Fibroblast of pulmonary artery (primary cell): Measurements from ENCODE around the gene DDX47.

Source experiments
- DNase-seq: peaks from one replicate; pipeline ENCODE4 v3.0.0-alpha.2; 2010; ENCODE audit warnings: low read depth
- H3K4me3 ChIP-seq: replicated peaks from 2 replicates; pipeline ENCODE4 v1.5.1; 2011; ENCODE audit warnings: low read depth, mild to moderate bottlenecking, control low read depth, low read length, moderate library complexity
- CTCF ChIP-seq: IDR thresholded peaks from 2 replicates; pipeline ENCODE4 v1.5.1; 2011; ENCODE audit warnings: mild to moderate bottlenecking, control low read depth, low read length, inconsistent platforms; ENCODE audit errors: missing control alignments

Gene DDX47

GRCh38 chr12:12779007-12779406, 34.1 kb upstream of the DDX47 start:
- TF ChIP-seq CTCF = no peak
- DNase-seq = no peak
- H3K4me3 ChIP-seq = no peak overlapping the region

GRCh38 chr12:12779529-12779928, 33.6 kb upstream of the DDX47 start:
- no peak for TF ChIP-seq CTCF
- no peak overlapping the region for H3K4me3 ChIP-seq
- peak; percentile 96 for DNase-seq

GRCh38 chr12:12784116-12784515, 29.0 kb upstream of the DDX47 start:
- no peak overlapping the region for H3K4me3 ChIP-seq
- DNase-seq = no peak
- no peak for TF ChIP-seq CTCF

- DNase-seq = peak; percentile 34
- TF ChIP-seq CTCF = no peak
Observed at GRCh38 chr12:12784911-12785814, 28.0 kb upstream of the DDX47 start, which contains the start of gene APOLD1. Gene APOLD1, plus strand, starts transcription at chr12:12785659. Its CDS starts 33 bp downstream, at chr12:12785692.

GRCh38 chr12:12786351-12786705, 26.8 kb upstream of the DDX47 start:
- DNase-seq = no peak
- H3K4me3 ChIP-seq = peak overlapping the region; percentile 56
- TF ChIP-seq CTCF = no peak

More at GRCh38 chr12:12784911-12785814, 28.0 kb upstream of the DDX47 start, which contains the start of gene APOLD1:
- peak within 1 kb of the TSS; percentile 56 for H3K4me3 ChIP-seq

- peak overlapping the region; percentile 56 for H3K4me3 ChIP-seq
- DNase-seq = peak; percentile 85
- TF ChIP-seq CTCF = no peak
Observed at GRCh38 chr12:12786706-12787601, 26.2 kb upstream of the DDX47 start.
